HEK293 (cell line): Measurements from ENCODE around the gene BEST2.

Experiments
- KLF7 ChIP-seq: fragments of 450-650 bp; formaldehyde crosslinking; IDR thresholded peaks from 2 replicates; pipeline ENCODE4 v1.5.1; 2016; ENCODE audit warnings: missing biosample characterization, missing genetic modification characterization, borderline replicate concordance
- PRDM4 ChIP-seq: fragments of 450-650 bp; formaldehyde crosslinking; IDR thresholded peaks from 2 replicates; pipeline ENCODE4 v1.5.1; 2017; ENCODE audit warnings: missing biosample characterization, missing genetic modification characterization
- SETDB1 ChIP-seq: IDR thresholded peaks from one replicate; pipeline ENCODE4 v1.6.1; 2017; ENCODE audit warnings: mild to moderate bottlenecking, low read length, moderate library complexity, mixed read lengths; ENCODE audit not compliant: insufficient read length
- WT1 ChIP-seq: fragments of 450-650 bp; formaldehyde crosslinking; IDR thresholded peaks from 2 replicates; pipeline ENCODE4 v1.5.1; 2016; ENCODE audit warnings: missing biosample characterization, missing genetic modification characterization
- YY2 ChIP-seq: fragments of 450-650 bp; formaldehyde crosslinking; IDR thresholded peaks from 2 replicates; pipeline ENCODE4 v1.5.1; 2016; ENCODE audit warnings: missing biosample characterization, missing genetic modification characterization
- ZBTB17 ChIP-seq: fragments of 450-650 bp; formaldehyde crosslinking; IDR thresholded peaks from 2 replicates; pipeline ENCODE4 v1.5.1; 2016; ENCODE audit warnings: missing biosample characterization, missing genetic modification characterization
- ZBTB8A ChIP-seq: fragments of 450-650 bp; formaldehyde crosslinking; IDR thresholded peaks from 2 replicates; pipeline ENCODE4 v1.5.1; 2016; ENCODE audit warnings: missing biosample characterization, missing genetic modification characterization
- ZFP37 ChIP-seq: fragments of 450-650 bp; formaldehyde crosslinking; IDR thresholded peaks from 2 replicates; pipeline ENCODE4 v1.5.1; 2016; ENCODE audit warnings: missing biosample characterization, missing genetic modification characterization
- ZFP41 ChIP-seq: fragments of 450-650 bp; formaldehyde crosslinking; IDR thresholded peaks from 2 replicates; pipeline ENCODE4 v1.5.1; 2016; ENCODE audit warnings: missing biosample characterization, missing genetic modification characterization, borderline replicate concordance
- ZNF404 ChIP-seq: fragments of 450-650 bp; formaldehyde crosslinking; IDR thresholded peaks from 2 replicates; pipeline ENCODE4 v1.5.1; 2017; ENCODE audit warnings: missing biosample characterization, missing genetic modification characterization
- ZNF510 ChIP-seq: fragments of 450-650 bp; formaldehyde crosslinking; IDR thresholded peaks from 2 replicates; pipeline ENCODE4 v1.5.1; 2018; ENCODE audit warnings: mild to moderate bottlenecking, missing genetic modification characterization, missing biosample characterization; ENCODE audit not compliant: insufficient replicate concordance
- ZNF514 ChIP-seq: fragments of 450-650 bp; formaldehyde crosslinking; IDR thresholded peaks from 2 replicates; pipeline ENCODE4 v1.5.1; 2016; ENCODE audit warnings: missing biosample characterization, missing genetic modification characterization
- ZNF600 ChIP-seq: fragments of 450-650 bp; formaldehyde crosslinking; IDR thresholded peaks from 2 replicates; pipeline ENCODE4 v1.5.1; 2016; ENCODE audit warnings: missing biosample characterization, missing genetic modification characterization
- ZNF654 ChIP-seq: fragments of 450-650 bp; formaldehyde crosslinking; IDR thresholded peaks from 2 replicates; pipeline ENCODE4 v1.5.1; 2016; ENCODE audit warnings: low read depth, missing biosample characterization, missing genetic modification characterization
- ZNF792 ChIP-seq: fragments of 450-650 bp; formaldehyde crosslinking; IDR thresholded peaks from 2 replicates; pipeline ENCODE4 v1.5.1; 2016; ENCODE audit warnings: missing biosample characterization, missing genetic modification characterization
- TF ChIP-seq, protein P1 (sequence below): fragments of 450-650 bp; formaldehyde crosslinking; IDR thresholded peaks from 2 replicates; pipeline ENCODE4 v1.5.1; 2016; ENCODE audit warnings: missing biosample characterization, missing genetic modification characterization, borderline replicate concordance
- TF ChIP-seq, protein P2 (sequence below): fragments of 450-650 bp; formaldehyde crosslinking; IDR thresholded peaks from 2 replicates; pipeline ENCODE4 v1.5.1; 2016; ENCODE audit warnings: missing biosample characterization, missing genetic modification characterization
- TF ChIP-seq, protein P3 (sequence below): fragments of 450-650 bp; formaldehyde crosslinking; IDR thresholded peaks from 2 replicates; pipeline ENCODE4 v1.5.1; 2016; ENCODE audit warnings: missing biosample characterization, missing genetic modification characterization
- TF ChIP-seq, protein P4 (sequence below): fragments of 450-650 bp; formaldehyde crosslinking; optimal IDR thresholded peaks from 2 replicates; pipeline ENCODE3; 2016; ENCODE audit warnings: missing biosample characterization, mild to moderate bottlenecking, missing genetic modification characterization
- TF ChIP-seq, protein P5 (sequence below): IDR thresholded peaks from 2 replicates; pipeline ENCODE4 v1.6.1; 2011; ENCODE audit warnings: mild to moderate bottlenecking, low read depth, low read length, borderline replicate concordance

The BEST2 gene

DNA sequence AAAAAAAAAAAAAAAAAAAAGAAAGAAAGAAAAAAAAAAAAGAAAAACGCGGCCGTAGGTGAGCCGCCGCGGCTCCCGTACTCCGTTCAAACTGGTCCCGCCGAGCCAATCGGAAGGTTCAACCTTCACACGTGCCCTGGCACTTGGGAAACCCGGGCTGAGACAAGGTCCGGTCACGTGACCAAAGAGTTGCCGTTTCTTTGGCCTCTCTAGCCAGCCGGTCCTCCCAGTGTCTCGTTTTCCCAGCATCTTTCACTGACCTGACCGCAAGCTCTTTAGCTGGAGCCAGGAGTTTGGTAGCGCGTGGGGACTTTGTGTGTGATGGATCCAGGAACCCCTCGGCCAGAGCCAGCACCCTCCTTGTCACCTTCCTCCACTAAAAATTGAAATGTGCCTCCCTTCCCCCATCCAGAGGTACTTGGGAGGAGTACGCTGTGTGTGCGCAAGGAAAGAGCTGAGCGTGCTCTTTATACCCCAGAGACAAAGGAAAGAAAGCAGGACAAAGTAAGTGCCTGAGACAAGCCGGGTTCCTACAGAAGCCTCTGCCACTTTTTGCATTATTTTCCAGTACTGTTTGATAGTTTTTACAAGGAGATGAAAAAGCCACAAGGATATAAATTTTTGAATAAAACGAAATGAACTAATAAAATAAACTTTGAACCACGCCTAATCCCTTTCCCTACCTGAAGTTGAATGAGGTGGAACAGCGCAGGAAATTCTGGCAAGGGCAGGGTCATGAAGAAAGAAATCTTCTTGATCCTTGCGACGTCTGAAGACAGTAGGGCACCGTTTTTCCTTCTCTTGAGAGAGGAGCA lies 28.8 kb upstream of the BEST2 start (continued):
- TF ChIP-seq, protein P1, sequence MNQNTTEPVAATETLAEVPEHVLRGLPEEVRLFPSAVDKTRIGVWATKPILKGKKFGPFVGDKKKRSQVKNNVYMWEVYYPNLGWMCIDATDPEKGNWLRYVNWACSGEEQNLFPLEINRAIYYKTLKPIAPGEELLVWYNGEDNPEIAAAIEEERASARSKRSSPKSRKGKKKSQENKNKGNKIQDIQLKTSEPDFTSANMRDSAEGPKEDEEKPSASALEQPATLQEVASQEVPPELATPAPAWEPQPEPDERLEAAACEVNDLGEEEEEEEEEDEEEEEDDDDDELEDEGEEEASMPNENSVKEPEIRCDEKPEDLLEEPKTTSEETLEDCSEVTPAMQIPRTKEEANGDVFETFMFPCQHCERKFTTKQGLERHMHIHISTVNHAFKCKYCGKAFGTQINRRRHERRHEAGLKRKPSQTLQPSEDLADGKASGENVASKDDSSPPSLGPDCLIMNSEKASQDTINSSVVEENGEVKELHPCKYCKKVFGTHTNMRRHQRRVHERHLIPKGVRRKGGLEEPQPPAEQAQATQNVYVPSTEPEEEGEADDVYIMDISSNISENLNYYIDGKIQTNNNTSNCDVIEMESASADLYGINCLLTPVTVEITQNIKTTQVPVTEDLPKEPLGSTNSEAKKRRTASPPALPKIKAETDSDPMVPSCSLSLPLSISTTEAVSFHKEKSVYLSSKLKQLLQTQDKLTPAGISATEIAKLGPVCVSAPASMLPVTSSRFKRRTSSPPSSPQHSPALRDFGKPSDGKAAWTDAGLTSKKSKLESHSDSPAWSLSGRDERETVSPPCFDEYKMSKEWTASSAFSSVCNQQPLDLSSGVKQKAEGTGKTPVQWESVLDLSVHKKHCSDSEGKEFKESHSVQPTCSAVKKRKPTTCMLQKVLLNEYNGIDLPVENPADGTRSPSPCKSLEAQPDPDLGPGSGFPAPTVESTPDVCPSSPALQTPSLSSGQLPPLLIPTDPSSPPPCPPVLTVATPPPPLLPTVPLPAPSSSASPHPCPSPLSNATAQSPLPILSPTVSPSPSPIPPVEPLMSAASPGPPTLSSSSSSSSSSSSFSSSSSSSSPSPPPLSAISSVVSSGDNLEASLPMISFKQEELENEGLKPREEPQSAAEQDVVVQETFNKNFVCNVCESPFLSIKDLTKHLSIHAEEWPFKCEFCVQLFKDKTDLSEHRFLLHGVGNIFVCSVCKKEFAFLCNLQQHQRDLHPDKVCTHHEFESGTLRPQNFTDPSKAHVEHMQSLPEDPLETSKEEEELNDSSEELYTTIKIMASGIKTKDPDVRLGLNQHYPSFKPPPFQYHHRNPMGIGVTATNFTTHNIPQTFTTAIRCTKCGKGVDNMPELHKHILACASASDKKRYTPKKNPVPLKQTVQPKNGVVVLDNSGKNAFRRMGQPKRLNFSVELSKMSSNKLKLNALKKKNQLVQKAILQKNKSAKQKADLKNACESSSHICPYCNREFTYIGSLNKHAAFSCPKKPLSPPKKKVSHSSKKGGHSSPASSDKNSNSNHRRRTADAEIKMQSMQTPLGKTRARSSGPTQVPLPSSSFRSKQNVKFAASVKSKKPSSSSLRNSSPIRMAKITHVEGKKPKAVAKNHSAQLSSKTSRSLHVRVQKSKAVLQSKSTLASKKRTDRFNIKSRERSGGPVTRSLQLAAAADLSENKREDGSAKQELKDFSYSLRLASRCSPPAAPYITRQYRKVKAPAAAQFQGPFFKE (tag by site-specific recombination) = no peak
- TF ChIP-seq ZNF404 (tag by site-specific recombination) = no peak
- TF ChIP-seq ZNF654 (tag by site-specific recombination) = no peak
- TF ChIP-seq, protein P2, sequence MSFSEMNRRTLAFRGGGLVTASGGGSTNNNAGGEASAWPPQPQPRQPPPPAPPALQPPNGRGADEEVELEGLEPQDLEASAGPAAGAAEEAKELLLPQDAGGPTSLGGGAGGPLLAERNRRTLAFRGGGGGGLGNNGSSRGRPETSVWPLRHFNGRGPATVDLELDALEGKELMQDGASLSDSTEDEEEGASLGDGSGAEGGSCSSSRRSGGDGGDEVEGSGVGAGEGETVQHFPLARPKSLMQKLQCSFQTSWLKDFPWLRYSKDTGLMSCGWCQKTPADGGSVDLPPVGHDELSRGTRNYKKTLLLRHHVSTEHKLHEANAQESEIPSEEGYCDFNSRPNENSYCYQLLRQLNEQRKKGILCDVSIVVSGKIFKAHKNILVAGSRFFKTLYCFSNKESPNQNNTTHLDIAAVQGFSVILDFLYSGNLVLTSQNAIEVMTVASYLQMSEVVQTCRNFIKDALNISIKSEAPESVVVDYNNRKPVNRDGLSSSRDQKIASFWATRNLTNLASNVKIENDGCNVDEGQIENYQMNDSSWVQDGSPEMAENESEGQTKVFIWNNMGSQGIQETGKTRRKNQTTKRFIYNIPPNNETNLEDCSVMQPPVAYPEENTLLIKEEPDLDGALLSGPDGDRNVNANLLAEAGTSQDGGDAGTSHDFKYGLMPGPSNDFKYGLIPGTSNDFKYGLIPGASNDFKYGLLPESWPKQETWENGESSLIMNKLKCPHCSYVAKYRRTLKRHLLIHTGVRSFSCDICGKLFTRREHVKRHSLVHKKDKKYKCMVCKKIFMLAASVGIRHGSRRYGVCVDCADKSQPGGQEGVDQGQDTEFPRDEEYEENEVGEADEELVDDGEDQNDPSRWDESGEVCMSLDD = no peak
- no peak for TF ChIP-seq ZFP37
- peak; percentile 47 for TF ChIP-seq PRDM4
- TF ChIP-seq, protein P3, sequence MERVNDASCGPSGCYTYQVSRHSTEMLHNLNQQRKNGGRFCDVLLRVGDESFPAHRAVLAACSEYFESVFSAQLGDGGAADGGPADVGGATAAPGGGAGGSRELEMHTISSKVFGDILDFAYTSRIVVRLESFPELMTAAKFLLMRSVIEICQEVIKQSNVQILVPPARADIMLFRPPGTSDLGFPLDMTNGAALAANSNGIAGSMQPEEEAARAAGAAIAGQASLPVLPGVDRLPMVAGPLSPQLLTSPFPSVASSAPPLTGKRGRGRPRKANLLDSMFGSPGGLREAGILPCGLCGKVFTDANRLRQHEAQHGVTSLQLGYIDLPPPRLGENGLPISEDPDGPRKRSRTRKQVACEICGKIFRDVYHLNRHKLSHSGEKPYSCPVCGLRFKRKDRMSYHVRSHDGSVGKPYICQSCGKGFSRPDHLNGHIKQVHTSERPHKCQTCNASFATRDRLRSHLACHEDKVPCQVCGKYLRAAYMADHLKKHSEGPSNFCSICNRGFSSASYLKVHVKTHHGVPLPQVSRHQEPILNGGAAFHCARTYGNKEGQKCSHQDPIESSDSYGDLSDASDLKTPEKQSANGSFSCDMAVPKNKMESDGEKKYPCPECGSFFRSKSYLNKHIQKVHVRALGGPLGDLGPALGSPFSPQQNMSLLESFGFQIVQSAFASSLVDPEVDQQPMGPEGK (tag by site-specific recombination) = 0 out of 2 replicates have a peak, but pooled peaks have one; percentile 18
- TF ChIP-seq ZNF510 (tag by site-specific recombination) = no peak
- TF ChIP-seq SETDB1 = no peak
- peak; percentile 92 for TF ChIP-seq ZNF600
- TF ChIP-seq ZBTB8A = peak; percentile 72
- TF ChIP-seq, protein P4, sequence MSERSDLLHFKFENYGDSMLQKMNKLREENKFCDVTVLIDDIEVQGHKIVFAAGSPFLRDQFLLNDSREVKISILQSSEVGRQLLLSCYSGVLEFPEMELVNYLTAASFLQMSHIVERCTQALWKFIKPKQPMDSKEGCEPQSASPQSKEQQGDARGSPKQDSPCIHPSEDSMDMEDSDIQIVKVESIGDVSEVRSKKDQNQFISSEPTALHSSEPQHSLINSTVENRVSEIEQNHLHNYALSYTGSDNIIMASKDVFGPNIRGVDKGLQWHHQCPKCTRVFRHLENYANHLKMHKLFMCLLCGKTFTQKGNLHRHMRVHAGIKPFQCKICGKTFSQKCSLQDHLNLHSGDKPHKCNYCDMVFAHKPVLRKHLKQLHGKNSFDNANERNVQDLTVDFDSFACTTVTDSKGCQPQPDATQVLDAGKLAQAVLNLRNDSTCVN (tag by site-specific recombination) = peak; percentile 56
- TF ChIP-seq ZBTB17 (tag by site-specific recombination) = peak; percentile 56
- no peak for TF ChIP-seq ZNF792 (tag by site-specific recombination)
- TF ChIP-seq YY2 (tag by site-specific recombination) = 0 out of 2 replicates have a peak, but pooled peaks have one; percentile 17
- no peak for TF ChIP-seq WT1
- TF ChIP-seq KLF7 (tag by site-specific recombination) = peak; percentile 74; the same call in 1 of the 2 replicates
- no peak for TF ChIP-seq ZNF514 (tag by site-specific recombination)
- TF ChIP-seq, protein P5, sequence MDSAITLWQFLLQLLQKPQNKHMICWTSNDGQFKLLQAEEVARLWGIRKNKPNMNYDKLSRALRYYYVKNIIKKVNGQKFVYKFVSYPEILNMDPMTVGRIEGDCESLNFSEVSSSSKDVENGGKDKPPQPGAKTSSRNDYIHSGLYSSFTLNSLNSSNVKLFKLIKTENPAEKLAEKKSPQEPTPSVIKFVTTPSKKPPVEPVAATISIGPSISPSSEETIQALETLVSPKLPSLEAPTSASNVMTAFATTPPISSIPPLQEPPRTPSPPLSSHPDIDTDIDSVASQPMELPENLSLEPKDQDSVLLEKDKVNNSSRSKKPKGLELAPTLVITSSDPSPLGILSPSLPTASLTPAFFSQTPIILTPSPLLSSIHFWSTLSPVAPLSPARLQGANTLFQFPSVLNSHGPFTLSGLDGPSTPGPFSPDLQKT = no peak
- no peak for TF ChIP-seq ZFP41 (tag by site-specific recombination)
